Esophagus muscularis mucosa (tissue), 4 donors: ENCODE results near the gene ETV3L. TPM values are rescaled to one million over a fixed set of nuclear protein-coding genes. Genes with fewer than 3 reads are reported as not detected.

Experiments used
- DNase-seq: peaks from one replicate; pipeline ENCODE4 v3.0.0-alpha.2; 2017; ENCODE audit errors: extremely low spot score
- H3K27ac ChIP-seq, 4 donors: fragments of 200-600 bp; sonication (generic); replicated peaks in 1 of 4; 1 replicate in 3 of 4; 2 replicates in 1 of 4; pipeline ENCODE4 v1.5.1; 2016 to 2019; ENCODE audit warnings: mild to moderate bottlenecking in 1 of 4
- H3K27me3 ChIP-seq, 4 donors: fragments of 200-600 bp; sonication (generic); one replicate each; pipeline versions ENCODE4 v1.5.1 to v1.6.0; 2016 to 2019
- H3K36me3 ChIP-seq, 4 donors: fragments of 200-600 bp; sonication (generic); one replicate each; pipeline ENCODE4 v1.5.1; 2016 to 2019
- H3K4me1 ChIP-seq, 4 donors: fragments of 200-600 bp; sonication (generic); one replicate each; pipeline ENCODE4 v1.5.1; 2016 to 2019
- H3K4me3 ChIP-seq, 4 donors: fragments of 200-600 bp; sonication (generic); 1 replicate in 2 of 4; 2 replicates in 2 of 4; pipeline ENCODE4 v1.5.1; 2016 to 2019; ENCODE audit warnings: mild to moderate bottlenecking in 4 of 4, moderate library complexity in 1 of 4
- H3K9me3 ChIP-seq, 4 donors: fragments of 200-600 bp; sonication (generic); 1 replicate in 3 of 4; 2 replicates in 1 of 4; pipeline ENCODE4 v1.5.1; 2016 to 2019
- CTCF ChIP-seq, 3 experiments: fragments of 200-600 bp in 2 of 3; fragments of 450-650 bp in 1 of 3; sonication (generic) in 2 of 3; IDR thresholded peaks; one replicate each; pipeline ENCODE4 v1.5.1; 2017 to 2019; ENCODE audit warnings: antibody characterized with exemption in 3 of 3, mild to moderate bottlenecking in 2 of 3, moderate library complexity in 1 of 3
- EP300 ChIP-seq: sonication (generic); formaldehyde crosslinking; IDR thresholded peaks from one replicate; pipeline ENCODE4 v1.6.1; 2017; ENCODE audit warnings: antibody characterized with exemption
- POLR2A ChIP-seq: fragments of 450-650 bp; IDR thresholded peaks from one replicate; pipeline ENCODE4 v1.6.1; 2017; ENCODE audit warnings: antibody characterized with exemption, moderate library complexity, mild to moderate bottlenecking, low read depth
- POLR2AphosphoS5 ChIP-seq, 2 donors: sonication (generic); formaldehyde crosslinking; IDR thresholded peaks; one replicate each; pipeline ENCODE4 v1.6.1; 2017; ENCODE audit warnings: antibody characterized with exemption in 2 of 2
- WGBS: methylation state at CpG from one replicate; pipeline ENCODE4 v1.1.5; 2018; 5-methylcytosine and 5-hydroxymethylcytosine counted together
- intact Hi-C: fragments of 100-400 bp; cut with DNase I; formaldehyde crosslinking; loops from one replicate; pipeline ENCODE4 v1.15.1; 2023
- total RNA-seq, 4 donors: library from RNA; depleted of rRNA; stranded (reverse); fragments of >200 nt; gene quantifications; one replicate each; pipeline versions ENCODE4 v1.1.0 to v1.2.1, GENCODE V29; 2016

The ETV3L gene
- total RNA-seq, 4 donors from 2014 or later = not detected

GRCh38 chr1:157113106-157113505, 13.5 kb upstream of the ETV3L start:
- WGBS = 55% methylated on average over 7 of the region's 7 CpGs
- peaks cover 0 to 60% (median 6%) of the 10 kb centered on the region in 4 donors for H3K27me3 ChIP-seq
- DNase-seq = no peak

GRCh38 chr1:157112186-157112867, 12.7 kb upstream of the ETV3L start:
- Histone ChIP-seq H3K4me1 (no peaks in the 10 kb centered on the region), H3K27ac (no peak overlapping the region), H3K4me3 (no peak overlapping the region), H3K36me3 (no peaks in the 10 kb centered on the region), H3K27me3 (peaks cover 0 to 68% (median 9%) of the 10 kb centered on the region in 4 donors), H3K9me3 (no peaks in the 10 kb centered on the region)
- TF ChIP-seq POLR2AphosphoS5 (IDR thresholded peaks at IDR 0.05) (no peak), EP300 (no peak), POLR2A (no peak), CTCF (IDR thresholded peaks at IDR 0.05) (no peak)
- WGBS = 81% methylated on average over 8 of the region's 8 CpGs
- DNase-seq = no peak
- intact Hi-C loops = no loop called here

More at GRCh38 chr1:157113106-157113505, 13.5 kb upstream of the ETV3L start:
- intact Hi-C loops = no loop called here
- TF ChIP-seq POLR2A = no peak
- TF ChIP-seq CTCF (IDR thresholded peaks at IDR 0.05) = no peak
- TF ChIP-seq EP300 = no peak
- no peak for TF ChIP-seq POLR2AphosphoS5 (IDR thresholded peaks at IDR 0.05)
- H3K4me3 ChIP-seq = no peak overlapping the region
- no peaks in the 10 kb centered on the region for H3K4me1 ChIP-seq
- no peak overlapping the region for H3K27ac ChIP-seq
- H3K36me3 ChIP-seq = no peaks in the 10 kb centered on the region
- no peaks in the 10 kb centered on the region for H3K9me3 ChIP-seq

- Histone ChIP-seq H3K27me3 (peaks cover 0 to 76% (median 9%) of the 10 kb centered on the region in 4 donors), H3K36me3 (no peaks in the 10 kb centered on the region), H3K9me3 (no peaks in the 10 kb centered on the region), H3K27ac (no peak overlapping the region), H3K4me3 (no peak overlapping the region), H3K4me1 (no peaks in the 10 kb centered on the region)
- no peak for DNase-seq
- WGBS = 60% methylated on average over 18 of the region's 19 CpGs
- intact Hi-C loops = no loop called here
- TF ChIP-seq POLR2A (no peak), EP300 (no peak), CTCF (IDR thresholded peaks at IDR 0.05) (no peak), POLR2AphosphoS5 (IDR thresholded peaks at IDR 0.05) (no peak)
These were observed 12.0 kb upstream of the ETV3L start for GRCh38 chr1:157111396-157112165.

- DNase-seq = no peak
- intact Hi-C loops = no loop called here
- H3K27ac ChIP-seq = no peak overlapping the region
- H3K27me3 ChIP-seq = peaks cover 0 to 83% (median 9%) of the 10 kb centered on the region in 4 donors
- WGBS = 70% methylated on average over 3 of the region's 3 CpGs
- H3K9me3 ChIP-seq = no peaks in the 10 kb centered on the region
- H3K36me3 ChIP-seq = no peaks in the 10 kb centered on the region
- no peaks in the 10 kb centered on the region for H3K4me1 ChIP-seq
- TF ChIP-seq EP300 = no peak
- no peak for TF ChIP-seq POLR2AphosphoS5 (IDR thresholded peaks at IDR 0.05)
- no peak for TF ChIP-seq POLR2A
- TF ChIP-seq CTCF (IDR thresholded peaks at IDR 0.05) = no peak
- no peak overlapping the region for H3K4me3 ChIP-seq
These were observed 11.1 kb upstream of the ETV3L start for GRCh38 chr1:157110686-157111085.
